CD4-positive, alpha-beta T cell treated with Interleukin-10 for 1 hour (primary cell): ENCODE measurements around the gene MIGA1.
"Not testable (repeated sequence)": the region's sequence is repeated elsewhere in the genome, so short reads cannot be mapped to it uniquely, and the experiment has no call there.

Experiments
- DNase-seq: peaks from one replicate; pipeline ENCODE4 v3.0.0-alpha.2; 2020

The MIGA1 gene

GRCh38 chr1:77779529-77780281 lies at the start of gene MIGA1:
Gene MIGA1, plus strand, starts transcription at chr1:77779649. Its CDS starts 3,604 bp downstream, at chr1:77783253.
- peak; percentile 94 for DNase-seq

GRCh38 chr1:77732090-77732489 lies 47.4 kb upstream of the MIGA1 start:
- no peak for DNase-seq

GRCh38 chr1:77739235-77739634 lies 40.2 kb upstream of the MIGA1 start:
- DNase-seq = no peak

- no peak for DNase-seq
Measured at GRCh38 chr1:77741316-77741715, 38.1 kb upstream of the MIGA1 start.

- no peak for DNase-seq
Measured at GRCh38 chr1:77742011-77742555, 37.4 kb upstream of the MIGA1 start.

GRCh38 chr1:77744576-77744975 lies 34.9 kb upstream of the MIGA1 start:
- DNase-seq = no peak

- not testable (repeated sequence) for DNase-seq
Measured at GRCh38 chr1:77749489-77749888, 30.0 kb upstream of the MIGA1 start.

GRCh38 chr1:77756052-77756754 lies 23.2 kb upstream of the MIGA1 start:
- no peak for DNase-seq

- DNase-seq = no peak
Measured at GRCh38 chr1:77757066-77757584, 22.3 kb upstream of the MIGA1 start.

- DNase-seq = no peak
Measured at GRCh38 chr1:77757603-77758002, 21.8 kb upstream of the MIGA1 start.

GRCh38 chr1:77759071-77760028 lies 20.1 kb upstream of the MIGA1 start, which contains the start of gene USP33:
Gene USP33, minus strand, starts transcription at chr1:77759852. Its CDS starts 18,155 bp downstream, at chr1:77741697.
- peak; percentile 91 for DNase-seq

- no peak for DNase-seq
Measured at GRCh38 chr1:77762072-77762476, 17.4 kb upstream of the MIGA1 start.

- no peak for DNase-seq
Measured at GRCh38 chr1:77768006-77768405, 11.4 kb upstream of the MIGA1 start.

- no peak for DNase-seq
Measured at GRCh38 chr1:77776007-77776700, 3.3 kb upstream of the MIGA1 start.

GRCh38 chr1:77781683-77782082 lies 2.2 kb downstream of the MIGA1 start:
- DNase-seq = no peak

- DNase-seq = no peak
Measured at GRCh38 chr1:77783141-77783540, 3.7 kb downstream of the MIGA1 start.

- not testable (repeated sequence) for DNase-seq
Measured at GRCh38 chr1:77786093-77786741, 6.8 kb downstream of the MIGA1 start.

GRCh38 chr1:77794550-77794949 lies 15.1 kb downstream of the MIGA1 start:
- DNase-seq = no peak

GRCh38 chr1:77796695-77797405 lies 17.4 kb downstream of the MIGA1 start:
- DNase-seq = no peak

GRCh38 chr1:77797991-77798390 lies 18.5 kb downstream of the MIGA1 start:
- DNase-seq = no peak

GRCh38 chr1:77802026-77802425 lies 22.6 kb downstream of the MIGA1 start:
- DNase-seq = no peak
